WI38 (cell line): ENCODE results near the gene KYAT1.
"Not testable (repeated sequence)": the region's sequence is repeated elsewhere in the genome, so short reads cannot be mapped to it uniquely, and the experiment has no call there.

Source experiments
- H3K4me3 ChIP-seq: 2 replicates; pipeline ENCODE4 v1.5.1; 2011; ENCODE audit warnings: low read depth, mild to moderate bottlenecking, control low read depth, low read length
- TF ChIP-seq, protein P1 (sequence below): IDR thresholded peaks from 2 replicates; pipeline ENCODE4 v1.5.1; 2012; ENCODE audit warnings: low read depth, mild to moderate bottlenecking, control low read depth, low read length

Gene KYAT1

DNA sequence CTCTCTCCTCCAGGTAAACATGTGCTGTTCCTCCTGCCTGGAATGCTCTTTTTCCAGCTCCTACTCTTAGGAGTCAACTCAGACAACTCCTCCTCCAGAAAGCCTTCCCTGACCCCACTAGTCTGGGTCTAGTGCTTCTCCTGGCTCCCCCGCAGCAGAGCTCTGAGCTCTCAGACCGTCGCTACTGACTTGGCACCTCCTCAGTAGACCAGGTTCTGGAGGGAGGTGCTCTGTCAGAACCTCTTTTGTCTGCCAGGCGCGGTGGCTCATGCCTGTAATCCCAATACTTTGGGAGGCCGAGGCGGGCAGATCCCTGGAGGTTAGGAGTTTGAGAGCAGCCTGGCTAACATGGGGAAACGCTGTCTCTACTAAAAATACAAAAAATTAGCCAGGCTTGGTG, 3.6 kb upstream of the KYAT1 start:
- no peak overlapping the region for H3K4me3 ChIP-seq
- TF ChIP-seq, protein P1, sequence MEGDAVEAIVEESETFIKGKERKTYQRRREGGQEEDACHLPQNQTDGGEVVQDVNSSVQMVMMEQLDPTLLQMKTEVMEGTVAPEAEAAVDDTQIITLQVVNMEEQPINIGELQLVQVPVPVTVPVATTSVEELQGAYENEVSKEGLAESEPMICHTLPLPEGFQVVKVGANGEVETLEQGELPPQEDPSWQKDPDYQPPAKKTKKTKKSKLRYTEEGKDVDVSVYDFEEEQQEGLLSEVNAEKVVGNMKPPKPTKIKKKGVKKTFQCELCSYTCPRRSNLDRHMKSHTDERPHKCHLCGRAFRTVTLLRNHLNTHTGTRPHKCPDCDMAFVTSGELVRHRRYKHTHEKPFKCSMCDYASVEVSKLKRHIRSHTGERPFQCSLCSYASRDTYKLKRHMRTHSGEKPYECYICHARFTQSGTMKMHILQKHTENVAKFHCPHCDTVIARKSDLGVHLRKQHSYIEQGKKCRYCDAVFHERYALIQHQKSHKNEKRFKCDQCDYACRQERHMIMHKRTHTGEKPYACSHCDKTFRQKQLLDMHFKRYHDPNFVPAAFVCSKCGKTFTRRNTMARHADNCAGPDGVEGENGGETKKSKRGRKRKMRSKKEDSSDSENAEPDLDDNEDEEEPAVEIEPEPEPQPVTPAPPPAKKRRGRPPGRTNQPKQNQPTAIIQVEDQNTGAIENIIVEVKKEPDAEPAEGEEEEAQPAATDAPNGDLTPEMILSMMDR: no peak

DNA sequence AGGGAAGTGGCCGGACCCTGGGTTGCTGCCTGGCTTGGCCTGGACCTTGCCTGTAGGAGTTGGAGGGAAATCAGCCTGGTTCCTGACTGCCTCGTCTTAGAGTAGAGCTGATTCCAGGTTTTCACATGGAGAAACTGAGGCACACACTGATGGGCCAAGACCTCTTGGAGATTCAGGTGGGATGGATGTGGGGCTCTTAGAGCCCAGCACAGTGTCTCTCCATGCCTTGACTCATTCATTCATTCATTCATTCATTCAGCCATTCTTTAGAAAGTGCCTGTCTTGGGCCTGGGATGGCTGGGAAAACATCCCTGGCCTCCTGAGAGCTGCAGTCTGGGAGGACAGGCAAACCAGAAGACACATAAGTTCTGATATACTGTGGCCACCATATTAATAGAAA, 2.4 kb upstream of the KYAT1 start:
- TF ChIP-seq, protein P1: no peak
- H3K4me3 ChIP-seq: no peak overlapping the region; the same call in 1 of the 2 replicates

DNA sequence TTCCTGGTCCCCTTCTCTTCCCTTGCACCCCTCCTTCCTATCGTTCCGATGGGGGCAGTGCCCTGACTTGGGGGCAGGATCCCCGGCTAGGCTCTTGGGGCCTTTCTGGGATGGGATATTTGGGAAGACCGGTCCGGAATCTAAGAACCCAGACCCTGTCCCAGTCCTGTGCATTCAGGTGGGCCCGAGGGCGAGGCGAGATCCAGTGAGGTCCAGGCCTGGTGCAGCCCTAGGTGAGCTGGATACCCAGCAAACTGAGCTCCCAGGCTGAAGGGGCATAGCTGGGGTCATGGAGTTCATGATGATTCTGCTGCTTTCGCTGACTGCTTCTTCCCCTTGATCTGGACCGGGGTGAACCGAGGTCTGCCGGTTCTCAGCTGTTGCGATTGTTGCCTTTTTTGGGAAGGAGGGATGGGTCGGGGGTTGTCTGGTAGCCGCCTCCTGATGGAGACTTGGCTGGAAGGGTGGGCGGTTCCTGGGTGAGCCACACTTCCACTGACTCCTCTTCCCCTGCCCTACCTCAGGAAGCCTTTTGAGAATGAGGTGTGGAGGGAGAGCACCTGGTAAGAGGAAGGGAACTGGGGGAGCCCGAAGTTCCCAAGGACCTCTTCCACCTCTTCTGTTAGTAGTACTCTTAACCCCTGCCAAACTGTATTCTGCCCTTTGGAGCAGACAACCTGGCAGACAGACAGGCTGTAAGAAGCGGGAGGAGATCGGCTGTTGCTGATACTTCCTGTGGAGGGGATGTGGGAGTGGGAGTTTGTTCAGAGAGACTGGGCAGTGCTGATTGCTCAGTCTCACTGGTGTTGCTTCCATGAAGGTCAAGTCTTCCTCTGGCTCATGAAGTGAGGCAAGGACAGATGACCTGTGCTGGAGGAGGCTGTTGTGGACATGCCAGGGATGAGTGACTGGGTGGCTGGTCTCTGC, 1.2 kb upstream of the KYAT1 start:
- TF ChIP-seq, protein P1: no peak
- H3K4me3 ChIP-seq: peak overlapping the region; percentile 98

DNA sequence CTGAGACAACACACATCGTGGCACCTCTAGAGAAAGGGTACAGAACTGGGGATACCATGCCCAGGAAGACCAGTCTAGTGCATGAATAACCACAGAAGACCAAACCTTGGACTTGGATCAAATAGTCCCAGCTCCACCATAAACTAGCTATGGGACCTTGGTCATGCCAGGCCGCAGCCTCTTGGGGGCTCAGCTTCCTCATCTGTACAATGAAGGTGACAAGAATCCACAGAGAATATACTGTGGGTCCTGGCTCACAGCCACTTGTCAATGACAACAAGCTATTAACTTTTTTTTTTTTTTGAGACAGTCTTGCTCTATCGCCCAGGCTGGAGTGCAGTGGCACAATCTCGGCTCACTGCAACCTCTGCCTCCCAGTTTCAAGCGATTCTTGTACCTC, 3.9 kb downstream of the KYAT1 start:
- TF ChIP-seq, protein P1: no peak

DNA sequence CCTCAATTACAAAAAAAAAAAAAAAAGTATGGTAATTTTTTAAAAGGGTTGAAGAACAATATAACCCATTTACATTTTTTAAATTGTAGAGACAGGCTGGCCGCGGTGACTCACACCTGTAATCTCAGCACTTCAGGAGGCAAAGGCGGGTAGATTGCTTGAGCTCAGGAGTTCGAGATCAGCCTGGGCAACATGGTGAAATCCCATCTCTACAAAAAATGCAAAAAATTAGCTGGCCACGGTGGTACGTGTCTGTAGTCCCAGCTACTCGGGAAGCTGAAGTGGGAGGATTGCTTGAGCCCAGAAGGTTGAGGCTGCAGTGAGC, 10.8 kb downstream of the KYAT1 start:
- not testable (repeated sequence) for H3K4me3 ChIP-seq

More for the DNA sequence above, 3.9 kb downstream of the KYAT1 start:
- H3K4me3 ChIP-seq: no peak overlapping the region

DNA sequence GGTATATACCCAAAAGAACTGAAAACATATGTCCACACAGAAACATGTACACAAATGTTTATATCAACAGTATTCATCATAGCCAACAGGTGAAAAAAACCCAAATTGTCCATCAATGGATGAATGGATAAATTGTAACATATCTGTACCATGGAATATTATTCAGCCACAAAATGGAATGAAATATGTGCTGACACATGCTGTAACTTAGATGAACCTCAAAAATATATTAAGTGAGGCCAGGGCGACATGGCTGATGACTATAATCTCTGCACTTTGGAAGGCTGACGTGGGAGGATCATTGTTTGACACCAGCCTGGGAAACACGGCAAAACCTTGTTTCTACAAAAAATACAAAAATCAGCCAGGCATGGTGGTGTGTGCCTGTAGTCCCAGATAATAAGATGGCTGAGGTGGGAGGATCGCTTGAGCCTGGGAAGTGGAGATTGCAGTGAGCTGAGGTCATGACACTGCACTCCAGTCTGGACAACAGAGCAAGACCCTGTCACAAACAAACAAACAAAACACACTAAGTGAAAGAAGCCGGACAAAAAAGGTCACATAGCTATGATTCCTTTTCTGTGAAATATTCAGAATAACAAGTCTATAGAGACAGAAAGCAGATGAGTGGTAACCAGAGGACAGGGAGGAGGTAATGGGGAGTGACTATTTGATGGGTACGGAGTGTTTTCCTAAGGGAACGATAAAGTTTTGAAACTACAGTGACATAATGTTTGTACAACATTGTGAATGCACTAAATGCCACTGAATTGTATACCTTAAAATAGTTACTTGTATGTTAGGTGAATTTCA, 11.4 kb downstream of the KYAT1 start:
- H3K4me3 ChIP-seq: no peak overlapping the region
- TF ChIP-seq, protein P1: no peak

DNA sequence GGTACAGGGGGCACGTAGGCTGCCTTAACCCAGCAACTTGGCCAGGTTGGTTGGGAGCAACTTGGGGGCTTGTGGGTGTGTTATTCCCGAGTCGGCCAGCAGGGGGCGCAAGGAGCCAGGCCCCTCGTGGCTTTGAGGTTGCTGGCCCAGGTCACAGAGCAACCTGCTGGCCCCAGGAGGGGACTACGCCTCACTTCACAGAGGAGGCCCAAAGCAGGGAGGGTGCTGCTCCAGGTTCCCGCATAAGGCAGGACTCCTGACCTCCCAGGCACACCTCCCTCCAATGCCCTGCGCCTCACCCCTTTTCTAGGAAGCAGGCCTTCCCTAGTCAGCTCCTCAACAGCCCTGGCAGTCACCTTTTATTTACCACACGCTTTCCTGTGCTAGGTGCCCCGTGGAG, 18.1 kb downstream of the KYAT1 start:
- no peak overlapping the region for H3K4me3 ChIP-seq
- TF ChIP-seq, protein P1: peak; percentile 97
